ENCODE data around the gene ADGRL3. TPM values are rescaled to one million over a fixed set of nuclear protein-coding genes. Genes with fewer than 3 reads are reported as not detected.

ADGRL3 gene
- total and polyA plus RNA-seq, 12 donors, result 2.4 to 182 (median 22.1) TPM

- Histone ChIP-seq H3K36me3 (replicated peaks in 1 of 2) (no peaks in the 10 kb centered on the region), H3K4me1 (replicated peaks in 1 of 2) (no peaks in the 10 kb centered on the region), H3K27me3 (no peaks in the 10 kb centered on the region), H3K4me3 (no peak overlapping the region), H3K27ac (no peak overlapping the region), H3K9me3 (replicated peaks in 1 of 3) (no peaks in the 10 kb centered on the region)
- 45 to 64% (median 53%) methylated on average over 1 of the region's 1 CpG for WGBS, 4 donors
- TF ChIP-seq, protein P1, sequence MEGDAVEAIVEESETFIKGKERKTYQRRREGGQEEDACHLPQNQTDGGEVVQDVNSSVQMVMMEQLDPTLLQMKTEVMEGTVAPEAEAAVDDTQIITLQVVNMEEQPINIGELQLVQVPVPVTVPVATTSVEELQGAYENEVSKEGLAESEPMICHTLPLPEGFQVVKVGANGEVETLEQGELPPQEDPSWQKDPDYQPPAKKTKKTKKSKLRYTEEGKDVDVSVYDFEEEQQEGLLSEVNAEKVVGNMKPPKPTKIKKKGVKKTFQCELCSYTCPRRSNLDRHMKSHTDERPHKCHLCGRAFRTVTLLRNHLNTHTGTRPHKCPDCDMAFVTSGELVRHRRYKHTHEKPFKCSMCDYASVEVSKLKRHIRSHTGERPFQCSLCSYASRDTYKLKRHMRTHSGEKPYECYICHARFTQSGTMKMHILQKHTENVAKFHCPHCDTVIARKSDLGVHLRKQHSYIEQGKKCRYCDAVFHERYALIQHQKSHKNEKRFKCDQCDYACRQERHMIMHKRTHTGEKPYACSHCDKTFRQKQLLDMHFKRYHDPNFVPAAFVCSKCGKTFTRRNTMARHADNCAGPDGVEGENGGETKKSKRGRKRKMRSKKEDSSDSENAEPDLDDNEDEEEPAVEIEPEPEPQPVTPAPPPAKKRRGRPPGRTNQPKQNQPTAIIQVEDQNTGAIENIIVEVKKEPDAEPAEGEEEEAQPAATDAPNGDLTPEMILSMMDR (IDR thresholded peaks at IDR 0.05), result no peak
- no peak for TF ChIP-seq POLR2A (IDR thresholded peaks at IDR 0.05)
- intact Hi-C loops (cut with DNase I), result no loop called here
- DNase-seq, result no peak
Observed at GRCh38 chr4:61886131-61886530, 686.0 kb downstream of the ADGRL3 start.

- TF ChIP-seq, protein P1 (IDR thresholded peaks at IDR 0.05), result no peak
- TF ChIP-seq POLR2A (IDR thresholded peaks at IDR 0.05), result no peak
- WGBS, 4 donors, result 84 to 95% (median 88%) methylated on average over 1 of the region's 1 CpG
- intact Hi-C loops (cut with DNase I), result no loop called here
Observed at GRCh38 chr4:61889117-61889516, 689.0 kb downstream of the ADGRL3 start.

GRCh38 chr4:61890321-61890720 lies 690.2 kb downstream of the ADGRL3 start:
- H3K27me3 ChIP-seq, result no peaks in the 10 kb centered on the region
- H3K4me3 ChIP-seq, result no peak overlapping the region
- no peaks in the 10 kb centered on the region for H3K9me3 ChIP-seq (replicated peaks in 1 of 3)
- H3K4me1 ChIP-seq (replicated peaks in 1 of 2), result no peaks in the 10 kb centered on the region
- TF ChIP-seq POLR2A (IDR thresholded peaks at IDR 0.05), result no peak
- TF ChIP-seq, protein P1 (IDR thresholded peaks at IDR 0.05), result no peak
- DNase-seq, result no peak
- intact Hi-C loops (cut with DNase I), result no loop called here
- no peak overlapping the region for H3K27ac ChIP-seq
- 73 to 79% (median 78%) methylated on average over 3 of the region's 3 CpGs for WGBS, 4 donors
- no peaks in the 10 kb centered on the region for H3K36me3 ChIP-seq (replicated peaks in 1 of 2)

More at GRCh38 chr4:61889117-61889516, 689.0 kb downstream of the ADGRL3 start:
- Histone ChIP-seq H3K36me3 (replicated peaks in 1 of 2) (no peaks in the 10 kb centered on the region), H3K4me3 (no peak overlapping the region), H3K27ac (no peak overlapping the region), H3K4me1 (replicated peaks in 1 of 2) (no peaks in the 10 kb centered on the region), H3K27me3 (no peaks in the 10 kb centered on the region), H3K9me3 (replicated peaks in 1 of 3) (no peaks in the 10 kb centered on the region)
- no peak for DNase-seq

- Histone ChIP-seq H3K27ac (no peak overlapping the region), H3K9me3 (replicated peaks in 1 of 3) (no peaks in the 10 kb centered on the region), H3K27me3 (no peaks in the 10 kb centered on the region), H3K36me3 (replicated peaks in 1 of 2) (no peaks in the 10 kb centered on the region), H3K4me1 (replicated peaks in 1 of 2) (no peaks in the 10 kb centered on the region), H3K4me3 (no peak overlapping the region)
- TF ChIP-seq, protein P1 (IDR thresholded peaks at IDR 0.05), result no peak
- no peak for TF ChIP-seq POLR2A (IDR thresholded peaks at IDR 0.05)
- DNase-seq, result no peak
- intact Hi-C loops (cut with DNase I), result no loop called here
Observed at GRCh38 chr4:61891953-61892352, 691.8 kb downstream of the ADGRL3 start.

Measured in adrenal gland (tissue), 12 donors.